GM12878 (cell line): ENCODE results near the gene TET2. TPM values are rescaled to one million over a fixed set of nuclear protein-coding genes. Genes with fewer than 3 reads are reported as not detected.

Experiments used
- ASH2L ChIP-seq: fragments of 300-600, 200-600 bp; sonication (generic); IDR thresholded peaks from 2 replicates; pipeline ENCODE4 v1.6.1; 2017; ENCODE audit warnings: low read depth, mild to moderate bottlenecking, borderline replicate concordance
- CBX3 ChIP-seq: fragments of 200-600 bp; sonication (generic); IDR thresholded peaks from 2 replicates; pipeline ENCODE4 v1.6.1; 2016; ENCODE audit warnings: low read depth, borderline replicate concordance
- MYC ChIP-seq: IDR thresholded peaks from 2 replicates; pipeline ENCODE4 v1.6.1; 2011; ENCODE audit warnings: mild to moderate bottlenecking, low read length, moderate library complexity, inconsistent platforms; ENCODE audit not compliant: insufficient read depth, insufficient replicate concordance, insufficient read length, severe bottlenecking
- POU2F2 ChIP-seq: IDR thresholded peaks from 3 replicates; pipeline ENCODE4 v1.6.1; 2011; ENCODE audit warnings: low read depth, mild to moderate bottlenecking, low read length, borderline replicate concordance
- RAD21 ChIP-seq: IDR thresholded peaks from 2 replicates; pipeline ENCODE4 v1.6.1; 2011; ENCODE audit warnings: mild to moderate bottlenecking, low read depth, low read length, moderate library complexity; ENCODE audit not compliant: insufficient read depth
- SREBF1 ChIP-seq: IDR thresholded peaks from 2 replicates; pipeline ENCODE4 v1.6.1; 2012; ENCODE audit warnings: mild to moderate bottlenecking, low read length
- ZBED1 ChIP-seq: IDR thresholded peaks from 2 replicates; pipeline ENCODE4 v1.6.1; 2016; ENCODE audit warnings: borderline replicate concordance
- polyA plus RNA-seq, 11 experiments: library from polyadenylated mRNA; depleted of rRNA in 4 of 11; unstranded in 6 of 11; stranded (reverse) in 5 of 11; fragments of >200 nt; fragmentation: Nextera tagmentation in 4 of 11; fragmentation: Illumina TruSeq in 1 of 11; extraction: Ambion mirVana in 4 of 11; extraction: Trizol in 1 of 11; gene quantifications; 1 replicate in 1 of 11; 2 replicates in 10 of 11; pipeline versions ENCODE4 v1.2.1 to v1.2.3, GENCODE V29; 2011 to 2016; ENCODE audit warnings: inconsistent platforms in 2 of 11, missing spikeins in 2 of 11, low read depth in 1 of 11
- total RNA-seq, 4 experiments: library from RNA; depleted of rRNA in 3 of 4; stranded (reverse); fragments of >200 nt in 3 of 4; fragmentation: Illumina TruSeq in 1 of 4; extraction: Trizol in 1 of 4; gene quantifications; 2 replicates each; pipeline versions ENCODE4 v1.2.1 to v1.2.3, GENCODE V29; 2013 to 2021
- TF ChIP-seq, protein P1 (sequence below): fragments of 450-650 bp; IDR thresholded peaks from 2 replicates; pipeline ENCODE4 v1.6.1; 2017; ENCODE audit warnings: antibody characterized with exemption, mild to moderate bottlenecking, moderate library complexity
- TF ChIP-seq, protein P2 (sequence below): fragments of 450-650 bp; IDR thresholded peaks from 2 replicates; pipeline ENCODE4 v1.6.1; 2017; ENCODE audit warnings: low read depth, mild to moderate bottlenecking, moderate library complexity
- TF ChIP-seq, protein P3 (sequence below): IDR thresholded peaks from 2 replicates; pipeline ENCODE4 v1.6.1; 2011; ENCODE audit warnings: low read depth, low read length, improper control_type of control experiment, borderline replicate concordance
- TF ChIP-seq, protein P4 (sequence below): fragments of 450-650 bp; IDR thresholded peaks from 2 replicates; pipeline ENCODE4 v1.6.1; 2017; ENCODE audit warnings: mild to moderate bottlenecking
- TF ChIP-seq, protein P5 (sequence below): fragments of 450-650 bp; IDR thresholded peaks from 2 replicates; pipeline ENCODE4 v1.6.1; 2016; ENCODE audit warnings: mild to moderate bottlenecking, moderate library complexity, borderline replicate concordance
- TF ChIP-seq, protein P6 (sequence below): fragments of 450-650 bp; conservative IDR thresholded peaks from 2 replicates; pipeline ENCODE4 v1.6.1; 2017; ENCODE audit warnings: mild to moderate bottlenecking, moderate library complexity

The TET2 gene
- total and polyA plus RNA-seq, 10 of the 15 experiments (the other 5 are each of a cell fraction or from before 2014, with no cell fraction given), result 3.7 to 49.0 (median 27.5) TPM

DNA sequence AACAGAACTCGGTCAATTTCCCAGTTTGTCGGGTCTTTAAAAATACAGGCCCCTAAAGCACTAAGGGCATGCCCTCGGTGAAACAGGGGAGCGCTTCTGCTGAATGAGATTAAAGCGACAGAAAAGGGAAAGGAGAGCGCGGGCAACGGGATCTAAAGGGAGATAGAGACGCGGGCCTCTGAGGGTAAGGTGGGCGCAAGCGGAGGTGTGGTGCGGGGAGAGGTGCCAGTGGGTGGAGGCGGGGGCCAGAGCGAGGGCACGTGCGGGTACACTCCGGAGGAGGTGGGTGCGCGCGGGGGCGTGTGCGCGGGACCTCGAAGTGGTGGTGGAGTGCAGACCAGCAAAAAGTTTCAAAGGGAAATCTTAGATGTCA is 787 bp upstream of the TET2 start (continued):
- TF ChIP-seq, protein P1, sequence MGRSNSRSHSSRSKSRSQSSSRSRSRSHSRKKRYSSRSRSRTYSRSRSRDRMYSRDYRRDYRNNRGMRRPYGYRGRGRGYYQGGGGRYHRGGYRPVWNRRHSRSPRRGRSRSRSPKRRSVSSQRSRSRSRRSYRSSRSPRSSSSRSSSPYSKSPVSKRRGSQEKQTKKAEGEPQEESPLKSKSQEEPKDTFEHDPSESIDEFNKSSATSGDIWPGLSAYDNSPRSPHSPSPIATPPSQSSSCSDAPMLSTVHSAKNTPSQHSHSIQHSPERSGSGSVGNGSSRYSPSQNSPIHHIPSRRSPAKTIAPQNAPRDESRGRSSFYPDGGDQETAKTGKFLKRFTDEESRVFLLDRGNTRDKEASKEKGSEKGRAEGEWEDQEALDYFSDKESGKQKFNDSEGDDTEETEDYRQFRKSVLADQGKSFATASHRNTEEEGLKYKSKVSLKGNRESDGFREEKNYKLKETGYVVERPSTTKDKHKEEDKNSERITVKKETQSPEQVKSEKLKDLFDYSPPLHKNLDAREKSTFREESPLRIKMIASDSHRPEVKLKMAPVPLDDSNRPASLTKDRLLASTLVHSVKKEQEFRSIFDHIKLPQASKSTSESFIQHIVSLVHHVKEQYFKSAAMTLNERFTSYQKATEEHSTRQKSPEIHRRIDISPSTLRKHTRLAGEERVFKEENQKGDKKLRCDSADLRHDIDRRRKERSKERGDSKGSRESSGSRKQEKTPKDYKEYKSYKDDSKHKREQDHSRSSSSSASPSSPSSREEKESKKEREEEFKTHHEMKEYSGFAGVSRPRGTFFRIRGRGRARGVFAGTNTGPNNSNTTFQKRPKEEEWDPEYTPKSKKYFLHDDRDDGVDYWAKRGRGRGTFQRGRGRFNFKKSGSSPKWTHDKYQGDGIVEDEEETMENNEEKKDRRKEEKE, result no peak
- no peak for TF ChIP-seq ASH2L
- TF ChIP-seq, protein P2, sequence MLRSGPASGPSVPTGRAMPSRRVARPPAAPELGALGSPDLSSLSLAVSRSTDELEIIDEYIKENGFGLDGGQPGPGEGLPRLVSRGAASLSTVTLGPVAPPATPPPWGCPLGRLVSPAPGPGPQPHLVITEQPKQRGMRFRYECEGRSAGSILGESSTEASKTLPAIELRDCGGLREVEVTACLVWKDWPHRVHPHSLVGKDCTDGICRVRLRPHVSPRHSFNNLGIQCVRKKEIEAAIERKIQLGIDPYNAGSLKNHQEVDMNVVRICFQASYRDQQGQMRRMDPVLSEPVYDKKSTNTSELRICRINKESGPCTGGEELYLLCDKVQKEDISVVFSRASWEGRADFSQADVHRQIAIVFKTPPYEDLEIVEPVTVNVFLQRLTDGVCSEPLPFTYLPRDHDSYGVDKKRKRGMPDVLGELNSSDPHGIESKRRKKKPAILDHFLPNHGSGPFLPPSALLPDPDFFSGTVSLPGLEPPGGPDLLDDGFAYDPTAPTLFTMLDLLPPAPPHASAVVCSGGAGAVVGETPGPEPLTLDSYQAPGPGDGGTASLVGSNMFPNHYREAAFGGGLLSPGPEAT, result peak; percentile 21; the same call in 1 of the 2 replicates
- no peak; the same call in 2 of the 3 replicates for TF ChIP-seq POU2F2
- no peak for TF ChIP-seq MYC
- no peak for TF ChIP-seq RAD21
- TF ChIP-seq CBX3, result no peak
- no peak for TF ChIP-seq SREBF1
- TF ChIP-seq, protein P3, sequence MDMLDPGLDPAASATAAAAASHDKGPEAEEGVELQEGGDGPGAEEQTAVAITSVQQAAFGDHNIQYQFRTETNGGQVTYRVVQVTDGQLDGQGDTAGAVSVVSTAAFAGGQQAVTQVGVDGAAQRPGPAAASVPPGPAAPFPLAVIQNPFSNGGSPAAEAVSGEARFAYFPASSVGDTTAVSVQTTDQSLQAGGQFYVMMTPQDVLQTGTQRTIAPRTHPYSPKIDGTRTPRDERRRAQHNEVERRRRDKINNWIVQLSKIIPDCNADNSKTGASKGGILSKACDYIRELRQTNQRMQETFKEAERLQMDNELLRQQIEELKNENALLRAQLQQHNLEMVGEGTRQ, result no peak
- TF ChIP-seq, protein P4, sequence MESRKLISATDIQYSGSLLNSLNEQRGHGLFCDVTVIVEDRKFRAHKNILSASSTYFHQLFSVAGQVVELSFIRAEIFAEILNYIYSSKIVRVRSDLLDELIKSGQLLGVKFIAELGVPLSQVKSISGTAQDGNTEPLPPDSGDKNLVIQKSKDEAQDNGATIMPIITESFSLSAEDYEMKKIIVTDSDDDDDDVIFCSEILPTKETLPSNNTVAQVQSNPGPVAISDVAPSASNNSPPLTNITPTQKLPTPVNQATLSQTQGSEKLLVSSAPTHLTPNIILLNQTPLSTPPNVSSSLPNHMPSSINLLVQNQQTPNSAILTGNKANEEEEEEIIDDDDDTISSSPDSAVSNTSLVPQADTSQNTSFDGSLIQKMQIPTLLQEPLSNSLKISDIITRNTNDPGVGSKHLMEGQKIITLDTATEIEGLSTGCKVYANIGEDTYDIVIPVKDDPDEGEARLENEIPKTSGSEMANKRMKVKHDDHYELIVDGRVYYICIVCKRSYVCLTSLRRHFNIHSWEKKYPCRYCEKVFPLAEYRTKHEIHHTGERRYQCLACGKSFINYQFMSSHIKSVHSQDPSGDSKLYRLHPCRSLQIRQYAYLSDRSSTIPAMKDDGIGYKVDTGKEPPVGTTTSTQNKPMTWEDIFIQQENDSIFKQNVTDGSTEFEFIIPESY, result no peak
- TF ChIP-seq, protein P5, sequence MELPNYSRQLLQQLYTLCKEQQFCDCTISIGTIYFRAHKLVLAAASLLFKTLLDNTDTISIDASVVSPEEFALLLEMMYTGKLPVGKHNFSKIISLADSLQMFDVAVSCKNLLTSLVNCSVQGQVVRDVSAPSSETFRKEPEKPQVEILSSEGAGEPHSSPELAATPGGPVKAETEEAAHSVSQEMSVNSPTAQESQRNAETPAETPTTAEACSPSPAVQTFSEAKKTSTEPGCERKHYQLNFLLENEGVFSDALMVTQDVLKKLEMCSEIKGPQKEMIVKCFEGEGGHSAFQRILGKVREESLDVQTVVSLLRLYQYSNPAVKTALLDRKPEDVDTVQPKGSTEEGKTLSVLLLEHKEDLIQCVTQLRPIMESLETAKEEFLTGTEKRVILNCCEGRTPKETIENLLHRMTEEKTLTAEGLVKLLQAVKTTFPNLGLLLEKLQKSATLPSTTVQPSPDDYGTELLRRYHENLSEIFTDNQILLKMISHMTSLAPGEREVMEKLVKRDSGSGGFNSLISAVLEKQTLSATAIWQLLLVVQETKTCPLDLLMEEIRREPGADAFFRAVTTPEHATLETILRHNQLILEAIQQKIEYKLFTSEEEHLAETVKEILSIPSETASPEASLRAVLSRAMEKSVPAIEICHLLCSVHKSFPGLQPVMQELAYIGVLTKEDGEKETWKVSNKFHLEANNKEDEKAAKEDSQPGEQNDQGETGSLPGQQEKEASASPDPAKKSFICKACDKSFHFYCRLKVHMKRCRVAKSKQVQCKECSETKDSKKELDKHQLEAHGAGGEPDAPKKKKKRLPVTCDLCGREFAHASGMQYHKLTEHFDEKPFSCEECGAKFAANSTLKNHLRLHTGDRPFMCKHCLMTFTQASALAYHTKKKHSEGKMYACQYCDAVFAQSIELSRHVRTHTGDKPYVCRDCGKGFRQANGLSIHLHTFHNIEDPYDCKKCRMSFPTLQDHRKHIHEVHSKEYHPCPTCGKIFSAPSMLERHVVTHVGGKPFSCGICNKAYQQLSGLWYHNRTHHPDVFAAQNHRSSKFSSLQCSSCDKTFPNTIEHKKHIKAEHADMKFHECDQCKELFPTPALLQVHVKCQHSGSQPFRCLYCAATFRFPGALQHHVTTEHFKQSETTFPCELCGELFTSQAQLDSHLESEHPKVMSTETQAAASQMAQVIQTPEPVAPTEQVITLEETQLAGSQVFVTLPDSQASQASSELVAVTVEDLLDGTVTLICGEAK, result no peak
- TF ChIP-seq, protein P6, sequence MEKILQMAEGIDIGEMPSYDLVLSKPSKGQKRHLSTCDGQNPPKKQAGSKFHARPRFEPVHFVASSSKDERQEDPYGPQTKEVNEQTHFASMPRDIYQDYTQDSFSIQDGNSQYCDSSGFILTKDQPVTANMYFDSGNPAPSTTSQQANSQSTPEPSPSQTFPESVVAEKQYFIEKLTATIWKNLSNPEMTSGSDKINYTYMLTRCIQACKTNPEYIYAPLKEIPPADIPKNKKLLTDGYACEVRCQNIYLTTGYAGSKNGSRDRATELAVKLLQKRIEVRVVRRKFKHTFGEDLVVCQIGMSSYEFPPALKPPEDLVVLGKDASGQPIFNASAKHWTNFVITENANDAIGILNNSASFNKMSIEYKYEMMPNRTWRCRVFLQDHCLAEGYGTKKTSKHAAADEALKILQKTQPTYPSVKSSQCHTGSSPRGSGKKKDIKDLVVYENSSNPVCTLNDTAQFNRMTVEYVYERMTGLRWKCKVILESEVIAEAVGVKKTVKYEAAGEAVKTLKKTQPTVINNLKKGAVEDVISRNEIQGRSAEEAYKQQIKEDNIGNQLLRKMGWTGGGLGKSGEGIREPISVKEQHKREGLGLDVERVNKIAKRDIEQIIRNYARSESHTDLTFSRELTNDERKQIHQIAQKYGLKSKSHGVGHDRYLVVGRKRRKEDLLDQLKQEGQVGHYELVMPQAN, result no peak; the same call in 1 of the 2 replicates
- no peak for TF ChIP-seq ZBED1
